ENCODE results near the gene EMD. TPM values are rescaled to one million over a fixed set of nuclear protein-coding genes. Genes with fewer than 3 reads are reported as not detected.
"Not testable (repeated sequence)": the region's sequence is repeated elsewhere in the genome, so short reads cannot be mapped to it uniquely, and the experiment has no call there.

EMD gene
- polyA plus RNA-seq, 1 donor (not counting 4 experiments of a cell fraction or from before 2014, with no cell fraction given) = 36.9 TPM

GRCh38 chrX:154334496-154334895, 44.6 kb upstream of the EMD start:
- dilution Hi-C loops (cut with MboI; ENCODE audit: extremely low pct_ligation_motif_present, low sequenced_read_pairs) = no loop called here
- H3K9me3 ChIP-seq (ENCODE audit: control insufficient read depth, low read depth, low read length) = no peaks in the 10 kb centered on the region
- no peak for TF ChIP-seq EZH2 (IDR thresholded peaks at IDR 0.05; ENCODE audit: low read length)
- H3K9ac ChIP-seq (ENCODE audit: control insufficient read depth, extremely low read depth, insufficient read depth, low read length) = no peak overlapping the region
- H3K27me3 ChIP-seq (ENCODE audit: control insufficient read depth, extremely low read depth, insufficient read depth, low read length) = no peaks in the 10 kb centered on the region
- DNase-seq (ENCODE audit: low read depth, low spot score) (no peak), FAIRE-seq (no peak)
- H3K4me3 ChIP-seq (ENCODE audit: control insufficient read depth in 2 of 3, extremely low read depth in 1 of 3, insufficient read depth in 2 of 3, low read depth in 1 of 3, low read length in 3 of 3) = no peak overlapping the region
- no peaks in the 10 kb centered on the region for H3K9me1 ChIP-seq (ENCODE audit: control insufficient read depth, extremely low read depth, insufficient read depth, low read length)
- H3K27ac ChIP-seq (ENCODE audit: control insufficient read depth, insufficient read depth, low read length) = no peak overlapping the region
- H3K79me2 ChIP-seq (ENCODE audit: control insufficient read depth, insufficient read depth, low read length) = no peaks in the 10 kb centered on the region
- H4K20me1 ChIP-seq (ENCODE audit: control insufficient read depth, extremely low read depth, insufficient read depth, low read length) = no peaks in the 10 kb centered on the region
- H2AFZ ChIP-seq (ENCODE audit: control insufficient read depth, low read length) = no peak overlapping the region
- H3K36me3 ChIP-seq (ENCODE audit: control insufficient read depth in 2 of 2, extremely low read depth in 1 of 2, insufficient read depth in 2 of 2, low read length in 2 of 2) = no peaks in the 10 kb centered on the region
- no peak overlapping the region for H3K4me2 ChIP-seq (ENCODE audit: control insufficient read depth, extremely low read depth, insufficient read depth, low read depth, low read length)
- H3K4me1 ChIP-seq (ENCODE audit: control insufficient read depth, extremely low read depth, insufficient read depth, low read length) = no peaks in the 10 kb centered on the region

GRCh38 chrX:154341399-154342298, 37.4 kb upstream of the EMD start:
- H2AFZ ChIP-seq (ENCODE audit: control insufficient read depth, low read length); H3K9me3 ChIP-seq (ENCODE audit: control insufficient read depth, low read depth, low read length); H3K4me1 ChIP-seq (ENCODE audit: control insufficient read depth, extremely low read depth, insufficient read depth, low read length); H3K27ac ChIP-seq (ENCODE audit: control insufficient read depth, insufficient read depth, low read length); H3K36me3 ChIP-seq (ENCODE audit: control insufficient read depth in 2 of 2, extremely low read depth in 1 of 2, insufficient read depth in 2 of 2, low read length in 2 of 2); H3K9ac ChIP-seq (ENCODE audit: control insufficient read depth, extremely low read depth, insufficient read depth, low read length); H4K20me1 ChIP-seq (ENCODE audit: control insufficient read depth, extremely low read depth, insufficient read depth, low read length); H3K27me3 ChIP-seq (ENCODE audit: control insufficient read depth, extremely low read depth, insufficient read depth, low read length); H3K9me1 ChIP-seq (ENCODE audit: control insufficient read depth, extremely low read depth, insufficient read depth, low read length); H3K4me2 ChIP-seq (ENCODE audit: control insufficient read depth, extremely low read depth, insufficient read depth, low read depth, low read length); dilution Hi-C loops (cut with MboI; ENCODE audit: extremely low pct_ligation_motif_present, low sequenced_read_pairs); DNase-seq (ENCODE audit: low read depth, low spot score); H3K4me3 ChIP-seq (ENCODE audit: control insufficient read depth in 2 of 3, extremely low read depth in 1 of 3, insufficient read depth in 2 of 3, low read depth in 1 of 3, low read length in 3 of 3); H3K79me2 ChIP-seq (ENCODE audit: control insufficient read depth, insufficient read depth, low read length): not testable (repeated sequence)
- FAIRE-seq = peak; percentile 23

GRCh38 chrX:154343063-154343462, 36.0 kb upstream of the EMD start:
- H3K9ac ChIP-seq (ENCODE audit: control insufficient read depth, extremely low read depth, insufficient read depth, low read length); H3K4me1 ChIP-seq (ENCODE audit: control insufficient read depth, extremely low read depth, insufficient read depth, low read length); H3K36me3 ChIP-seq (ENCODE audit: control insufficient read depth in 2 of 2, extremely low read depth in 1 of 2, insufficient read depth in 2 of 2, low read length in 2 of 2); DNase-seq (ENCODE audit: low read depth, low spot score); H2AFZ ChIP-seq (ENCODE audit: control insufficient read depth, low read length); H3K27me3 ChIP-seq (ENCODE audit: control insufficient read depth, extremely low read depth, insufficient read depth, low read length); H3K9me3 ChIP-seq (ENCODE audit: control insufficient read depth, low read depth, low read length); H3K9me1 ChIP-seq (ENCODE audit: control insufficient read depth, extremely low read depth, insufficient read depth, low read length); H3K4me3 ChIP-seq (ENCODE audit: control insufficient read depth in 2 of 3, extremely low read depth in 1 of 3, insufficient read depth in 2 of 3, low read depth in 1 of 3, low read length in 3 of 3); H3K4me2 ChIP-seq (ENCODE audit: control insufficient read depth, extremely low read depth, insufficient read depth, low read depth, low read length); H3K79me2 ChIP-seq (ENCODE audit: control insufficient read depth, insufficient read depth, low read length); H3K27ac ChIP-seq (ENCODE audit: control insufficient read depth, insufficient read depth, low read length); dilution Hi-C loops (cut with MboI; ENCODE audit: extremely low pct_ligation_motif_present, low sequenced_read_pairs); H4K20me1 ChIP-seq (ENCODE audit: control insufficient read depth, extremely low read depth, insufficient read depth, low read length): not testable (repeated sequence)
- FAIRE-seq = peak; percentile 67

GRCh38 chrX:154343620-154344019, 35.5 kb upstream of the EMD start:
- H3K9me1 ChIP-seq (ENCODE audit: control insufficient read depth, extremely low read depth, insufficient read depth, low read length); H3K9ac ChIP-seq (ENCODE audit: control insufficient read depth, extremely low read depth, insufficient read depth, low read length); DNase-seq (ENCODE audit: low read depth, low spot score); H4K20me1 ChIP-seq (ENCODE audit: control insufficient read depth, extremely low read depth, insufficient read depth, low read length); H3K9me3 ChIP-seq (ENCODE audit: control insufficient read depth, low read depth, low read length); H2AFZ ChIP-seq (ENCODE audit: control insufficient read depth, low read length); dilution Hi-C loops (cut with MboI; ENCODE audit: extremely low pct_ligation_motif_present, low sequenced_read_pairs); H3K4me3 ChIP-seq (ENCODE audit: control insufficient read depth in 2 of 3, extremely low read depth in 1 of 3, insufficient read depth in 2 of 3, low read depth in 1 of 3, low read length in 3 of 3); H3K36me3 ChIP-seq (ENCODE audit: control insufficient read depth in 2 of 2, extremely low read depth in 1 of 2, insufficient read depth in 2 of 2, low read length in 2 of 2); H3K79me2 ChIP-seq (ENCODE audit: control insufficient read depth, insufficient read depth, low read length); H3K27ac ChIP-seq (ENCODE audit: control insufficient read depth, insufficient read depth, low read length); H3K4me2 ChIP-seq (ENCODE audit: control insufficient read depth, extremely low read depth, insufficient read depth, low read depth, low read length); H3K4me1 ChIP-seq (ENCODE audit: control insufficient read depth, extremely low read depth, insufficient read depth, low read length); H3K27me3 ChIP-seq (ENCODE audit: control insufficient read depth, extremely low read depth, insufficient read depth, low read length): not testable (repeated sequence)
- FAIRE-seq = peak; percentile 5

Measured in keratinocyte (primary cell).